Middle frontal gyrus (tissue), 1 donor: ENCODE results near the gene MAPT.
"Not testable (repeated sequence)": the region's sequence is repeated elsewhere in the genome, so short reads cannot be mapped to it uniquely, and the experiment has no call there.

Source experiments
- DNase-seq: peaks from one replicate; pipeline ENCODE4 v3.0.0-alpha.2; 2015; ENCODE audit warnings: low spot score; ENCODE audit errors: extremely low spot score

MAPT gene

GRCh38 chr17:45862127-45862526, 32.2 kb upstream of the MAPT start:
- not testable (repeated sequence) for DNase-seq

- DNase-seq = no peak
Observed at GRCh38 chr17:45863857-45864654, 30.3 kb upstream of the MAPT start.

GRCh38 chr17:45867171-45867570, 27.2 kb upstream of the MAPT start:
- peak; percentile 16 for DNase-seq

GRCh38 chr17:45867702-45868101, 26.7 kb upstream of the MAPT start:
- no peak for DNase-seq

GRCh38 chr17:45868276-45868675, 26.1 kb upstream of the MAPT start:
- no peak for DNase-seq

- no peak for DNase-seq
Observed at GRCh38 chr17:45869676-45870341, 24.5 kb upstream of the MAPT start.

- DNase-seq = no peak
Observed at GRCh38 chr17:45870342-45870974, 23.9 kb upstream of the MAPT start.

- DNase-seq = no peak
Observed at GRCh38 chr17:45871718-45872117, 22.6 kb upstream of the MAPT start.

GRCh38 chr17:45873728-45874127, 20.6 kb upstream of the MAPT start:
- no peak for DNase-seq

- DNase-seq = no peak
Observed at GRCh38 chr17:45874151-45874550, 20.2 kb upstream of the MAPT start.

GRCh38 chr17:45876539-45876938, 17.8 kb upstream of the MAPT start:
- no peak for DNase-seq

GRCh38 chr17:45877467-45877866, 16.9 kb upstream of the MAPT start:
- no peak for DNase-seq

- DNase-seq = no peak
Observed at GRCh38 chr17:45883063-45883462, 11.3 kb upstream of the MAPT start.

- DNase-seq = no peak
Observed at GRCh38 chr17:45886852-45887251, 7.5 kb upstream of the MAPT start.

GRCh38 chr17:45888392-45888791, 6.0 kb upstream of the MAPT start:
- DNase-seq = no peak

GRCh38 chr17:45889579-45889978, 4.8 kb upstream of the MAPT start:
- DNase-seq = no peak

GRCh38 chr17:45893725-45894021, 681 bp upstream of the MAPT start:
- no peak for DNase-seq

- no peak for DNase-seq
Observed at GRCh38 chr17:45895304-45895968, 1.1 kb downstream of the MAPT start.

- no peak for DNase-seq
Observed at GRCh38 chr17:45895969-45896785, 1.8 kb downstream of the MAPT start.

- DNase-seq = no peak
Observed at GRCh38 chr17:45896803-45897693, 2.7 kb downstream of the MAPT start.
